ENCODE data around the gene WDR74.

- TF ChIP-seq CTCF (IDR thresholded peaks at IDR 0.05; ENCODE audit: low read depth, low read length), result peak; percentile 49
- no peak for TF ChIP-seq EZH2phosphoT487 (IDR thresholded peaks at IDR 0.05; ENCODE audit: low read depth)
These were observed 52.2 kb downstream of the WDR74 start, which contains the start of gene TMEM179B for GRCh38 chr11:62787005-62787759.

All from OCI-LY3 (cell line).